ENCODE measurements around the gene IGSF6.
"Not testable (repeated sequence)": the region's sequence is repeated elsewhere in the genome, so short reads cannot be mapped to it uniquely, and the experiment has no call there.

The IGSF6 gene

GRCh38 chr16:21646091-21646490 lies 6.3 kb downstream of the IGSF6 start:
- no peak for DNase-seq
- peaks cover 3 to 4% of the 10 kb centered on the region in 2 donors for H3K36me3 Mint-ChIP-seq

GRCh38 chr16:21645261-21645721 lies 7.1 kb downstream of the IGSF6 start:
- no peak for DNase-seq
- peak; percentile 46 to 56 for ATAC-seq (replicated peaks)
- no peaks in the 10 kb centered on the region for H3K27me3 Mint-ChIP-seq
- peaks cover 3 to 4% of the 10 kb centered on the region in 2 donors for H3K36me3 Mint-ChIP-seq
- no peaks in the 10 kb centered on the region for H3K9me3 Mint-ChIP-seq
- peak overlapping the region; percentile 80 to 85 for H3K4me3 Mint-ChIP-seq
- H3K4me1 Mint-ChIP-seq = peaks cover 29 to 56% of the 10 kb centered on the region in 2 donors
- H3K27ac Mint-ChIP-seq = peak overlapping the region; percentile 95

More at GRCh38 chr16:21646091-21646490, 6.3 kb downstream of the IGSF6 start:
- ATAC-seq (replicated peaks) = no peak
- Mint-ChIP-seq H3K4me3 (peak overlapping the region; percentile 34 to 85), H3K4me1 (peaks cover 33 to 59% of the 10 kb centered on the region in 2 donors), H3K9me3 (no peaks in the 10 kb centered on the region), H3K27me3 (no peaks in the 10 kb centered on the region), H3K27ac (peak overlapping the region; percentile 95)

GRCh38 chr16:21644674-21645073 lies 7.7 kb downstream of the IGSF6 start:
- ATAC-seq (replicated peaks) (no peak), DNase-seq (no peak)
- H3K9me3 Mint-ChIP-seq = no peaks in the 10 kb centered on the region
- peak overlapping the region; percentile 80 to 85 for H3K4me3 Mint-ChIP-seq
- no peaks in the 10 kb centered on the region for H3K27me3 Mint-ChIP-seq
- peaks cover 3 to 4% of the 10 kb centered on the region in 2 donors for H3K36me3 Mint-ChIP-seq
- H3K27ac Mint-ChIP-seq = peak overlapping the region; percentile 95
- peaks cover 29 to 56% of the 10 kb centered on the region in 2 donors for H3K4me1 Mint-ChIP-seq

- H3K4me1 Mint-ChIP-seq = peaks cover 28 to 52% of the 10 kb centered on the region in 2 donors
- no peaks in the 10 kb centered on the region for H3K27me3 Mint-ChIP-seq
- peak overlapping the region; percentile 79 for H3K27ac Mint-ChIP-seq
- no peaks in the 10 kb centered on the region for H3K9me3 Mint-ChIP-seq
- no peak for DNase-seq
- H3K36me3 Mint-ChIP-seq = peaks cover 3 to 4% of the 10 kb centered on the region in 2 donors
- ATAC-seq (replicated peaks) = no peak
- no peak overlapping the region for H3K4me3 Mint-ChIP-seq
Measured at GRCh38 chr16:21643785-21644184, 8.6 kb downstream of the IGSF6 start.

GRCh38 chr16:21642861-21643260 lies 9.5 kb downstream of the IGSF6 start:
- DNase-seq = no peak
- no peaks in the 10 kb centered on the region for H3K9me3 Mint-ChIP-seq
- peaks cover 31 to 50% of the 10 kb centered on the region in 2 donors for H3K4me1 Mint-ChIP-seq
- ATAC-seq (replicated peaks) = no peak
- H3K4me3 Mint-ChIP-seq = no peak overlapping the region
- H3K36me3 Mint-ChIP-seq = peaks cover 3 to 4% of the 10 kb centered on the region in 2 donors
- no peaks in the 10 kb centered on the region for H3K27me3 Mint-ChIP-seq
- H3K27ac Mint-ChIP-seq = no peak overlapping the region

GRCh38 chr16:21641916-21642315 lies 10.5 kb downstream of the IGSF6 start:
- Mint-ChIP-seq H3K4me1 (peaks cover 23 to 42% of the 10 kb centered on the region in 2 donors), H3K27ac (no peak overlapping the region)

GRCh38 chr16:21639493-21639892 lies 12.9 kb downstream of the IGSF6 start:
- Mint-ChIP-seq H3K9me3 (no peaks in the 10 kb centered on the region), H3K36me3 (peaks cover 12 to 23% of the 10 kb centered on the region in 2 donors), H3K4me3 (no peak overlapping the region), H3K27ac (no peak overlapping the region), H3K27me3 (no peaks in the 10 kb centered on the region), H3K4me1 (peaks cover 13 to 18% of the 10 kb centered on the region in 2 donors)
- ATAC-seq (replicated peaks) (no peak), DNase-seq (no peak)

More at GRCh38 chr16:21641916-21642315, 10.5 kb downstream of the IGSF6 start:
- no peak overlapping the region for H3K4me3 Mint-ChIP-seq
- peaks cover 2 to 4% of the 10 kb centered on the region in 2 donors for H3K36me3 Mint-ChIP-seq
- H3K27me3 Mint-ChIP-seq = no peaks in the 10 kb centered on the region
- no peak for DNase-seq
- no peak for ATAC-seq (replicated peaks)
- H3K9me3 Mint-ChIP-seq = no peaks in the 10 kb centered on the region

GRCh38 chr16:21638573-21638975 lies 13.8 kb downstream of the IGSF6 start:
- Mint-ChIP-seq H3K9me3 (no peaks in the 10 kb centered on the region), H3K27ac (no peak overlapping the region), H3K36me3 (peaks cover 12 to 25% of the 10 kb centered on the region in 2 donors), H3K4me3 (no peak overlapping the region), H3K4me1 (peaks cover 6 to 9% of the 10 kb centered on the region in 2 donors), H3K27me3 (no peaks in the 10 kb centered on the region)
- DNase-seq (no peak), ATAC-seq (replicated peaks) (no peak)

GRCh38 chr16:21637032-21637968 lies 15.1 kb downstream of the IGSF6 start:
- no peak overlapping the region for H3K4me3 Mint-ChIP-seq
- no peaks in the 10 kb centered on the region for H3K9me3 Mint-ChIP-seq
- DNase-seq (no peak), ATAC-seq (replicated peaks) (no peak)
- peaks cover 12 to 25% of the 10 kb centered on the region in 2 donors for H3K36me3 Mint-ChIP-seq
- no peak overlapping the region for H3K27ac Mint-ChIP-seq
- H3K4me1 Mint-ChIP-seq = peaks cover 6 to 8% of the 10 kb centered on the region in 2 donors
- no peaks in the 10 kb centered on the region for H3K27me3 Mint-ChIP-seq

GRCh38 chr16:21635694-21636093 lies 16.7 kb downstream of the IGSF6 start:
- H3K27me3 Mint-ChIP-seq; DNase-seq; H3K9me3 Mint-ChIP-seq; ATAC-seq (replicated peaks); H3K4me3 Mint-ChIP-seq: not testable (repeated sequence)
- Mint-ChIP-seq H3K36me3 (peaks cover 12 to 31% of the 10 kb centered on the region in 2 donors), H3K4me1 (peaks cover 12 to 15% of the 10 kb centered on the region in 2 donors), H3K27ac (peak overlapping the region; percentile 20)

GRCh38 chr16:21634216-21634615 lies 18.2 kb downstream of the IGSF6 start:
- DNase-seq (no peak), ATAC-seq (replicated peaks) (no peak)
- no peaks in the 10 kb centered on the region for H3K9me3 Mint-ChIP-seq
- H3K4me3 Mint-ChIP-seq = no peak overlapping the region
- H3K27me3 Mint-ChIP-seq = no peaks in the 10 kb centered on the region
- H3K36me3 Mint-ChIP-seq = peaks cover 23 to 37% of the 10 kb centered on the region in 2 donors
- peaks cover 12 to 15% of the 10 kb centered on the region in 2 donors for H3K4me1 Mint-ChIP-seq
- peak overlapping the region; percentile 17 for H3K27ac Mint-ChIP-seq

- not testable (repeated sequence) for H3K4me3 Mint-ChIP-seq; H3K4me1 Mint-ChIP-seq; H3K27me3 Mint-ChIP-seq; DNase-seq; H3K9me3 Mint-ChIP-seq; ATAC-seq (replicated peaks)
- H3K27ac Mint-ChIP-seq = peak overlapping the region; percentile 68
- peaks cover 34 to 48% of the 10 kb centered on the region in 2 donors for H3K36me3 Mint-ChIP-seq
Measured at GRCh38 chr16:21631951-21632575, 20.3 kb downstream of the IGSF6 start.

GRCh38 chr16:21631376-21631775 lies 21.0 kb downstream of the IGSF6 start:
- H3K36me3 Mint-ChIP-seq = peaks cover 41 to 52% of the 10 kb centered on the region in 2 donors
- H3K27me3 Mint-ChIP-seq; H3K9me3 Mint-ChIP-seq; DNase-seq; H3K4me3 Mint-ChIP-seq; H3K27ac Mint-ChIP-seq; ATAC-seq (replicated peaks): not testable (repeated sequence)
- peaks cover 10 to 14% of the 10 kb centered on the region in 2 donors for H3K4me1 Mint-ChIP-seq

GRCh38 chr16:21630866-21631265 lies 21.5 kb downstream of the IGSF6 start:
- not testable (repeated sequence) for H3K27ac Mint-ChIP-seq; H3K9me3 Mint-ChIP-seq; H3K27me3 Mint-ChIP-seq; DNase-seq; H3K4me3 Mint-ChIP-seq; ATAC-seq (replicated peaks)
- H3K36me3 Mint-ChIP-seq = peaks cover 40 to 52% of the 10 kb centered on the region in 2 donors
- peaks cover 12 to 17% of the 10 kb centered on the region in 2 donors for H3K4me1 Mint-ChIP-seq
